Dendritic cell treated with granulocyte-macrophage colony-stimulating factor and Interleukin-4, amounts not matched to agents 40 ng/mL and 50 ng/mL, for 4 days (primary cell): Measurements from ENCODE around the gene PPIH.
"Not testable (repeated sequence)": the region's sequence is repeated elsewhere in the genome, so short reads cannot be mapped to it uniquely, and the experiment has no call there.

ENCODE experiments used
- H3K27ac Mint-ChIP-seq: one replicate; pipeline ENCODE4 v1.8.0; 2022; ENCODE audit warnings: mild to moderate bottlenecking, mixed read lengths
- H3K27me3 Mint-ChIP-seq: one replicate; pipeline ENCODE4 v1.8.0; 2022; ENCODE audit warnings: mild to moderate bottlenecking, mixed read lengths
- H3K36me3 Mint-ChIP-seq: one replicate; pipeline ENCODE4 v1.8.0; 2022; ENCODE audit warnings: low read depth, mixed read lengths
- H3K4me1 Mint-ChIP-seq: one replicate; pipeline ENCODE4 v1.8.0; 2022; ENCODE audit warnings: low read depth, mixed read lengths
- H3K4me3 Mint-ChIP-seq: one replicate; pipeline ENCODE4 v1.8.0; 2022; ENCODE audit warnings: mild to moderate bottlenecking, moderate library complexity, mixed read lengths
- H3K9me3 Mint-ChIP-seq: one replicate; pipeline ENCODE4 v1.8.0; 2022; ENCODE audit warnings: mixed read lengths
- intact Hi-C: fragments of 100-400 bp; cut with micrococcal nuclease; formaldehyde crosslinking; loops from one replicate; pipeline ENCODE4 v1.15.0; 2022

Gene PPIH

GRCh38 chr1:42690477-42691156 is 32.4 kb downstream of the PPIH start:
- no peaks in the 10 kb centered on the region for H3K27me3 Mint-ChIP-seq
- intact Hi-C loops = no loop called here
- peaks cover 56% of the 10 kb centered on the region for H3K36me3 Mint-ChIP-seq
- H3K9me3 Mint-ChIP-seq = no peaks in the 10 kb centered on the region
- peaks cover 42% of the 10 kb centered on the region for H3K4me1 Mint-ChIP-seq
- H3K27ac Mint-ChIP-seq = no peak overlapping the region
- H3K4me3 Mint-ChIP-seq = no peak overlapping the region

DNA sequence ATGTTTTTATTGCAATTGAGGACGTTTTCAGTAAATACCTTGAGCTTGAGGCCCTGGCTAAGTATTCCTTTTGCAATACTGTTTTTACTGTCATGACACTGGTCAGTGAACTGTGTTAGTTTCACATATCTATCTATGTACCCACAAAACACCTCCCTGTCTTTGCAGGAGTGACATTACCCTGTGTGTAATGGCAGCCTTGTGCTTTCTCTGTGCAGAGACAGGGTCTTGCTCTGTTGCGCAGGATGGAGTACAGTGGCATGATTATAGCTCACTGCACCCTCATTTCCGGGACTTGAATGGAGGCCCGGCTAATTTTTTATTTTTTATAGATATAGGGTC is 32.9 kb downstream of the PPIH start:
- no peak overlapping the region for H3K27ac Mint-ChIP-seq

DNA sequence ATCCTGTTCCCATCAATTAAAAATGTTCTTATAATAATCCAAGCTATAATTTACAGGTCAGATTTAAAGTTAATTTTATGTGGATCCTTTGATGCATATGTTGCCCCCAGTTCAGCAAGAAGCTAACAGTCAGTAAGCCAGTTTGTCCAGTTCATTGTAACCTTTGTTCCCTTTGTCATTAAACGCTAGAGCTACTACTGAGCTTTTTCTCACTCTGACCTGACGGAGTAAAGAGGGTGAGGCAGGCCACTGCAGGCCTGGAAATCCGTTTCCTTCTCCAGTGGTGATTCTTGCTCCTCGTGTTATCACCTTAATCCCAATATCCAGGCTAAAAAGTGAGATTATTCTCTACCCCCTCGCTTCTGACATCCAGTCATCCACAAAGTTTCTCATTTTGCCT is 34.2 kb downstream of the PPIH start:
- intact Hi-C loops = no loop called here
- Mint-ChIP-seq H3K4me1 (peaks cover 29% of the 10 kb centered on the region), H3K36me3 (peaks cover 64% of the 10 kb centered on the region), H3K4me3 (no peak overlapping the region), H3K9me3 (no peaks in the 10 kb centered on the region), H3K27me3 (no peaks in the 10 kb centered on the region), H3K27ac (no peak overlapping the region)

More for the DNA sequence above, 32.9 kb downstream of the PPIH start:
- Mint-ChIP-seq H3K4me3 (no peak overlapping the region), H3K36me3 (peaks cover 59% of the 10 kb centered on the region), H3K4me1 (peaks cover 40% of the 10 kb centered on the region), H3K27me3 (no peaks in the 10 kb centered on the region), H3K9me3 (no peaks in the 10 kb centered on the region)
- intact Hi-C loops = no loop called here

DNA sequence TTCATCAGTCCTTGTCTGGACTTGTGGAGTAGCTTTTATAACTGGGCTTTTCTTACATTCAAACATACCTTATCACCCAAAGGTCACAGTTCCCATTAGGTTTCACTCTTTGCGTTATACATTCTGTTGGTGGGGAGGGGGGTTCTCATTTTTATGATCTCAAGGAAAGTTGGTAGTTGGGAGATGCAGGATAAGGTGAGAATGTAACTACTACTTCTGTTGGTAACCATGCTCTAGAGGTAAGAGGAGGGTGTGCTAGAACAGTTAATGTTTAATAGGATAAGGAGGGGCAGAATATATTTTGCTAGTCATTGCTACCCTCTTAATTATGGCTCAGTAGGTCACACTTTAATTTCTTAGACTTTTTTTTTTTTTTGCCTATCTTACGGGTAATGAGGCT is 34.7 kb downstream of the PPIH start:
- Mint-ChIP-seq H3K36me3 (peaks cover 64% of the 10 kb centered on the region), H3K9me3 (no peaks in the 10 kb centered on the region), H3K27ac (no peak overlapping the region), H3K4me1 (peaks cover 24% of the 10 kb centered on the region), H3K4me3 (no peak overlapping the region), H3K27me3 (no peaks in the 10 kb centered on the region)
- intact Hi-C loops = no loop called here

GRCh38 chr1:42698081-42698813 is 40.0 kb downstream of the PPIH start:
- no peak overlapping the region for H3K27ac Mint-ChIP-seq
- intact Hi-C loops = no loop called here

DNA sequence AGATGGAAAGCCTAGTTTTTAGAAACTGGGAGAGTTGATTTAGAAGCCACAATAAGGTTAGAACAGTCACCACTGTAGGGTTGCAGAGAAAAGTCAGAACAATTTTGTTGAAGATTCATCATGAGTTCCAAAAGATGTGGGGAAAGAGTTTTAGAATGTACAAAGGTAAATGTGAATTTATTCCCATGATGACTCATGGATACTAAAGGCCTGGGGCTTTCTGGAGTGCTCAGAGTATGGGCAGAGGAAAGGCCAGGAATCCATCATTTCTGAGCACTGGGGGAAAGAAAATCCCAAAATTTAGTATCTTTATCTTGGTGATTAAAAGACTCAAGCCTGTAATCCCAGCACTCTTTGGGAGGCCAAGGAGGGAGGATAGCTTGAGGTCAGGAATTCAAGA is 41.8 kb downstream of the PPIH start:
- H3K27ac Mint-ChIP-seq = no peak overlapping the region
- peaks cover 100% of the 10 kb centered on the region for H3K36me3 Mint-ChIP-seq
- intact Hi-C loops = no loop called here
- peaks cover 11% of the 10 kb centered on the region for H3K4me1 Mint-ChIP-seq
- H3K9me3 Mint-ChIP-seq = no peaks in the 10 kb centered on the region
- H3K4me3 Mint-ChIP-seq = no peak overlapping the region
- no peaks in the 10 kb centered on the region for H3K27me3 Mint-ChIP-seq

More at GRCh38 chr1:42698081-42698813, 40.0 kb downstream of the PPIH start:
- Mint-ChIP-seq H3K4me1 (peaks cover 11% of the 10 kb centered on the region), H3K4me3 (no peak overlapping the region), H3K9me3 (no peaks in the 10 kb centered on the region), H3K36me3 (peaks cover 98% of the 10 kb centered on the region), H3K27me3 (no peaks in the 10 kb centered on the region)

DNA sequence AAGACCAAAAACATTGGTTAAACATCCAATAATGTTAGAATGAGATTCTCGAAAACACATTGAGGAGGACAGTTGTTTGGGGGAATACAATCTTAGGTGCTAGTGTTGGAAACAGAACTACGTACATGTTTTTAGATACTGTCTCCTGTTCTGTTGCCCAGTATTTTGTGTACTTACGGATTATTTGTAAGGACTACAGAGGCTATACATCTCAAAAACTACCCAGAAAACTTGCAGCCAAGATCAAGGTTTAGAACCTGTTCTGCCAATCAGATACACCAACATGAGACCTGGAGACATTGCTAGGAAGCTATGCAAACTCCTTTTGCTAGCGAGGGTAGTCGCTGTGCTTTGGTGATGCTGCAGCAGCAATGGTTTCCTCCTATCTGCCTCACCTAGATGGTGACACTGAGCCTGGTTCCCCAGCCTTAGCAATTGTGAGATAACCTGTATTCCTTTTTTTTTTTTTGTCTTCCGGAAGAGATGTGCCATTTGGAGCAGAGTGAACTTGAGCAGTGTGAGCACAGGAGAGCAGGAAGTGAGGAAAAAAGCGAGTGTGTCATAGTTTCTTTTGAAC is 45.8 kb downstream of the PPIH start:
- Mint-ChIP-seq H3K4me3 (no peak overlapping the region), H3K36me3 (peaks cover 94% of the 10 kb centered on the region), H3K27ac (no peak overlapping the region), H3K27me3 (no peaks in the 10 kb centered on the region), H3K9me3 (no peaks in the 10 kb centered on the region), H3K4me1 (peaks cover 7% of the 10 kb centered on the region)
- intact Hi-C loops = no loop called here

DNA sequence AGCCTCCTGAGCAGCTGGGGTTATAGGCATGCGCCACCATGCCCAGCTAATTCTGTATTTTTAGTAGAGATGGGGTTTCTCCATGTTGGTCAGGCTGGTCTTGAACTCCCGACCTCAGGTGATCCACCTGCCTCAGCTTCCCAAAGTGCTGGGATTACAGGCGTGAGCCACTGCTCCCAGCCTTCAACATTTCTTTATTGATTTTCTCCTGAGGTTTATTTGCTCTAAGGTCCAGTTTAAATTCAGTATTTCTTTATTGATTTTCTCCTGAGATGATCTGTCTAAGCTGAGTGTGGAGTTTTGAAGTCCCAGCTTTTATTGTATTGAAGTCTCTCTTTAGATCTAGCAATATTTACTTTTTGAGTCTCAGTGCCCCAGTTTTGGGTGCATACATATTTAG is 54.6 kb downstream of the PPIH start:
- H3K27ac Mint-ChIP-seq, H3K9me3 Mint-ChIP-seq, intact Hi-C loops, H3K4me1 Mint-ChIP-seq, H3K4me3 Mint-ChIP-seq, H3K27me3 Mint-ChIP-seq: not testable (repeated sequence)
- H3K36me3 Mint-ChIP-seq = peaks cover 98% of the 10 kb centered on the region

DNA sequence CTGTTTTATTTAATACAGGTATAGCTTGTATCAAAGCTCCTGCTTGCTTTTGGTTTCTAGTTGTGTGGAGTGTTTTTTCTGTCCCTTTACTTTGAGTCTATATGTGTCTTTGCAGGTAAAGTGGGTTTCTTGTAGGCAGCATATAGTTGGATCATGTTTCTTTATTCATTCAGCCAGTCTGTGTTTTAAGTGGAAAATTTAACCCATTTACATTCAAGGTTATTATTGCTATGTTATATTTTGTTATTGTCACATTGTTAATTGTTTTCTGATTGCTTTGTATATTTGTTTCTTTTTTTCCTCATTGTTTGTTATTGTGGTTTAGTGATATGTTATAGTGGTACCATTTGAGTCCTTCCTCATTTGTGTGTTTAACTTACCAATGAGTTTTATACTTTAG is 55.1 kb downstream of the PPIH start:
- intact Hi-C loops = no loop called here
- H3K9me3 Mint-ChIP-seq = peaks cover 10% of the 10 kb centered on the region
- H3K4me3 Mint-ChIP-seq = no peak overlapping the region
- H3K27ac Mint-ChIP-seq = no peak overlapping the region
- H3K4me1 Mint-ChIP-seq = peaks cover 7% of the 10 kb centered on the region
- no peaks in the 10 kb centered on the region for H3K27me3 Mint-ChIP-seq
- peaks cover 98% of the 10 kb centered on the region for H3K36me3 Mint-ChIP-seq

- intact Hi-C loops = not testable (repeated sequence)
Observed at GRCh38 chr1:42714441-42714840, 56.2 kb downstream of the PPIH start.

GRCh38 chr1:42720868-42721267 is 62.6 kb downstream of the PPIH start:
- H3K9me3 Mint-ChIP-seq = no peaks in the 10 kb centered on the region

More at GRCh38 chr1:42714441-42714840, 56.2 kb downstream of the PPIH start:
- not testable (repeated sequence) for H3K27ac Mint-ChIP-seq, H3K4me3 Mint-ChIP-seq, H3K27me3 Mint-ChIP-seq, H3K9me3 Mint-ChIP-seq, H3K4me1 Mint-ChIP-seq
- peaks cover 93% of the 10 kb centered on the region for H3K36me3 Mint-ChIP-seq

GRCh38 chr1:42721926-42722325 is 63.7 kb downstream of the PPIH start:
- Mint-ChIP-seq H3K9me3 (no peaks in the 10 kb centered on the region), H3K27ac (no peak overlapping the region), H3K36me3 (peaks cover 18% of the 10 kb centered on the region), H3K4me3 (no peak overlapping the region), H3K4me1 (no peaks in the 10 kb centered on the region), H3K27me3 (no peaks in the 10 kb centered on the region)
- intact Hi-C loops = no loop called here

More at GRCh38 chr1:42720868-42721267, 62.6 kb downstream of the PPIH start:
- H3K36me3 Mint-ChIP-seq = peaks cover 29% of the 10 kb centered on the region
- intact Hi-C loops = no loop called here
- no peaks in the 10 kb centered on the region for H3K27me3 Mint-ChIP-seq
- no peaks in the 10 kb centered on the region for H3K4me1 Mint-ChIP-seq
- no peak overlapping the region for H3K4me3 Mint-ChIP-seq
- H3K27ac Mint-ChIP-seq = no peak overlapping the region

DNA sequence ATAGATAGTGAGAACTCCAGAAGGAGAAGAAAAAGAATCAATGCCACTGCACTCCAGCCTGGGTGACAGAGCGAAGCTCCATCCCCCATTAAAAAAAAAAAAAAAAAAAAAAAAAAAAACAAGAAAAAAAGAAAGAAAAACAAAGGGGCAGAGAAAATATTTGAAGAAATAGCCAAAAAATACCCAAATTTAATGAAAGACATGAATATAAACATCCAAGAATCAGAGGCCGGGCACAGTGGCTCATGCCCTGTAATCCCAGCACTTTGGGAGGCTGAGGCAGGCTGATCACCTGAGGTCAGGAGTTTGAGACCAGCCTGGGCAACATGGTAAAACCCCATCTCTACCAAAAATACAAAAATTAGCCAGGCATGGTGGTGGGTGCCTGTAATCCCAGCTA is 64.2 kb downstream of the PPIH start:
- H3K9me3 Mint-ChIP-seq, H3K4me3 Mint-ChIP-seq, H3K4me1 Mint-ChIP-seq, H3K27ac Mint-ChIP-seq, intact Hi-C loops, H3K27me3 Mint-ChIP-seq: not testable (repeated sequence)
- peaks cover 13% of the 10 kb centered on the region for H3K36me3 Mint-ChIP-seq

GRCh38 chr1:42723511-42723910 is 65.3 kb downstream of the PPIH start:
- no peak overlapping the region for H3K4me3 Mint-ChIP-seq
- no peaks in the 10 kb centered on the region for H3K4me1 Mint-ChIP-seq
- intact Hi-C loops = no loop called here
- no peaks in the 10 kb centered on the region for H3K27me3 Mint-ChIP-seq
- H3K36me3 Mint-ChIP-seq = peaks cover 2% of the 10 kb centered on the region
- no peaks in the 10 kb centered on the region for H3K9me3 Mint-ChIP-seq
- no peak overlapping the region for H3K27ac Mint-ChIP-seq
